Astrocyte of the cerebellum (primary cell): Measurements from ENCODE around the gene TMEM222.
"Not testable (repeated sequence)": the region's sequence is repeated elsewhere in the genome, so short reads cannot be mapped to it uniquely, and the experiment has no call there.

Source experiments
- DNase-seq: peaks from one replicate; pipeline ENCODE4 v3.0.0-alpha.2; 2011; ENCODE audit warnings: low read depth
- H3K4me3 ChIP-seq: 2 replicates; pipeline ENCODE4 v1.5.1; 2011; ENCODE audit warnings: mild to moderate bottlenecking, low read depth, low read length, moderate library complexity
- CTCF ChIP-seq: IDR thresholded peaks from 2 replicates; pipeline ENCODE4 v1.5.1; 2012; ENCODE audit warnings: low read length, low read depth, moderate library complexity, mild to moderate bottlenecking; ENCODE audit errors: missing control alignments
- in situ Hi-C: cut with HindIII; loops from 2 replicates; pipeline ENCODE4 v1.10.0; 2017; ENCODE audit warnings: low sequenced_read_pairs

TMEM222 gene

GRCh38 chr1:27321813-27322568 lies at the start of gene TMEM222:
Gene TMEM222 (plus strand): TSS chr1:27322163. CDS start chr1:27322198, 35 bp downstream.
- peak; percentile 90 for DNase-seq
- no peak for TF ChIP-seq CTCF
- in situ Hi-C loops: no loop called here
- peak within 1 kb of the TSS; percentile 100 for H3K4me3 ChIP-seq

- in situ Hi-C loops: no loop called here
- no peak for DNase-seq
- no peak for TF ChIP-seq CTCF
- no peak overlapping the region for H3K4me3 ChIP-seq
Observed at GRCh38 chr1:27274204-27274603, 47.8 kb upstream of the TMEM222 start.

- DNase-seq: no peak
- no peak for TF ChIP-seq CTCF
- in situ Hi-C loops: loop anchor here (25.0 kb wide), 1 partner anchor 213 kb away; no protein-coding TSS in a partner anchor
- no peak overlapping the region for H3K4me3 ChIP-seq
Observed at GRCh38 chr1:27275696-27276095, 46.3 kb upstream of the TMEM222 start.

- peak; percentile 61 for DNase-seq
- in situ Hi-C loops: loop anchor here (25.0 kb wide), 1 partner anchor 222 kb away; no protein-coding TSS in a partner anchor
- no peak overlapping the region for H3K4me3 ChIP-seq
- peak; percentile 72 for TF ChIP-seq CTCF
Observed at GRCh38 chr1:27284425-27285273, 37.3 kb upstream of the TMEM222 start.

- no peak overlapping the region for H3K4me3 ChIP-seq
- no peak for DNase-seq
- no peak for TF ChIP-seq CTCF
- in situ Hi-C loops: loop anchor here (25.0 kb wide), 1 partner anchor 223 kb away; no protein-coding TSS in a partner anchor
Observed at GRCh38 chr1:27285274-27285660, 36.7 kb upstream of the TMEM222 start.

GRCh38 chr1:27285821-27286220 lies 36.1 kb upstream of the TMEM222 start:
- in situ Hi-C loops: loop anchor here (25.0 kb wide), 1 partner anchor 224 kb away; no protein-coding TSS in a partner anchor
- DNase-seq: not testable (repeated sequence)

GRCh38 chr1:27289125-27289524 lies 32.8 kb upstream of the TMEM222 start:
- in situ Hi-C loops: loop anchor here (25.0 kb wide), 1 partner anchor 227 kb away; no protein-coding TSS in a partner anchor
- not testable (repeated sequence) for H3K4me3 ChIP-seq, DNase-seq

More at GRCh38 chr1:27285821-27286220, 36.1 kb upstream of the TMEM222 start:
- H3K4me3 ChIP-seq: not testable (repeated sequence)
